Mesenchymal stem cell (in vitro differentiated cells and primary cell): ENCODE data around the gene FCHSD1.

Source experiments
- DNase-seq: peaks from one replicate; pipeline ENCODE4 v3.0.0-alpha.2; 2013
- H2AFZ ChIP-seq: one replicate; pipeline ENCODE4 v1.6.1; 2013; ENCODE audit warnings: low read depth, mild to moderate bottlenecking, control low read depth, inconsistent platforms, low read length, moderate library complexity
- H2AK5ac ChIP-seq: 2 replicates; pipeline ENCODE4 v1.6.1; 2013; ENCODE audit warnings: low read length, moderate library complexity, mild to moderate bottlenecking, inconsistent platforms; ENCODE audit not compliant: severe bottlenecking
- H2BK120ac ChIP-seq: one replicate; pipeline ENCODE4 v1.6.1; 2013; ENCODE audit warnings: low read depth, mild to moderate bottlenecking, inconsistent platforms, low read length, moderate library complexity
- H2BK12ac ChIP-seq, 2 experiments: one replicate each; pipeline ENCODE4 v1.6.1; 2013; ENCODE audit warnings: inconsistent platforms in 2 of 2, low read length in 2 of 2, mild to moderate bottlenecking in 2 of 2, moderate library complexity in 2 of 2, control low read depth in 1 of 2
- H2BK15ac ChIP-seq: one replicate; pipeline ENCODE4 v1.6.1; 2013; ENCODE audit warnings: mild to moderate bottlenecking, low read depth, inconsistent platforms; ENCODE audit not compliant: poor library complexity, severe bottlenecking
- H2BK5ac ChIP-seq: 2 replicates; pipeline ENCODE4 v1.6.1; 2013; ENCODE audit warnings: low read depth, mild to moderate bottlenecking, low read length, control low read depth, inconsistent platforms; ENCODE audit not compliant: poor library complexity, severe bottlenecking
- H3K14ac ChIP-seq, 2 experiments: one replicate each; pipeline ENCODE4 v1.6.1; 2013; ENCODE audit warnings: inconsistent platforms in 2 of 2, low read length in 2 of 2, control low read depth in 1 of 2, mild to moderate bottlenecking in 1 of 2, moderate library complexity in 1 of 2
- H3K18ac ChIP-seq, 2 experiments: one replicate each; pipeline ENCODE4 v1.6.1; 2013; ENCODE audit warnings: inconsistent platforms in 2 of 2, low read length in 2 of 2, control low read depth in 1 of 2, low read depth in 1 of 2, mild to moderate bottlenecking in 1 of 2
- H3K23ac ChIP-seq, 2 experiments: one replicate each; pipeline ENCODE4 v1.6.1; 2013; ENCODE audit warnings: inconsistent platforms in 2 of 2, low read length in 2 of 2, mild to moderate bottlenecking in 2 of 2, moderate library complexity in 2 of 2, control low read depth in 1 of 2
- H3K27ac ChIP-seq: 2 replicates; pipeline ENCODE4 v1.5.1; 2013; ENCODE audit warnings: mild to moderate bottlenecking, moderate library complexity, low read length, control low read depth, inconsistent platforms; ENCODE audit not compliant: poor library complexity, severe bottlenecking
- H3K27me3 ChIP-seq, 2 experiments: 2 replicates each; pipeline versions ENCODE4 v1.6.1 to v1.7.0; 2013; ENCODE audit warnings: low read length in 2 of 2, mild to moderate bottlenecking in 2 of 2, moderate library complexity in 2 of 2, control low read depth in 1 of 2, inconsistent platforms in 1 of 2; ENCODE audit not compliant: control insufficient read depth in 1 of 2, insufficient read depth in 1 of 2
- H3K36me3 ChIP-seq, 2 experiments: 2 replicates each; pipeline versions ENCODE4 v1.6.1 to v1.7.0; 2013; ENCODE audit warnings: low read length in 2 of 2, control low read depth in 1 of 2, inconsistent platforms in 1 of 2, low read depth in 1 of 2, mild to moderate bottlenecking in 1 of 2; ENCODE audit not compliant: insufficient read depth in 2 of 2, control insufficient read depth in 1 of 2
- H3K4ac ChIP-seq, 2 experiments: one replicate each; pipeline ENCODE4 v1.6.1; 2013; ENCODE audit warnings: inconsistent platforms in 2 of 2, low read length in 2 of 2, mild to moderate bottlenecking in 2 of 2, moderate library complexity in 2 of 2, control low read depth in 1 of 2, low read depth in 1 of 2
- H3K4me1 ChIP-seq: 2 replicates; pipeline ENCODE4 v1.6.1; 2013; ENCODE audit warnings: low read depth, low read length, control low read depth; ENCODE audit not compliant: control insufficient read depth, insufficient read depth
- H3K4me2 ChIP-seq: 2 replicates; pipeline ENCODE4 v1.6.1; 2013; ENCODE audit warnings: low read length, mild to moderate bottlenecking, inconsistent platforms; ENCODE audit not compliant: poor library complexity, severe bottlenecking
- H3K4me3 ChIP-seq, 2 experiments: 2 replicates each; pipeline versions ENCODE4 v1.5.1 to v1.7.0; 2013; ENCODE audit warnings: low read length in 2 of 2, mild to moderate bottlenecking in 2 of 2, control low read depth in 1 of 2, low read depth in 1 of 2; ENCODE audit not compliant: insufficient read depth in 1 of 2
- H3K79me1 ChIP-seq: replicated peaks from 2 replicates; pipeline ENCODE4 v1.6.1; 2013; ENCODE audit warnings: mild to moderate bottlenecking, control low read depth, low read length, inconsistent platforms; ENCODE audit not compliant: poor library complexity, severe bottlenecking
- H3K9ac ChIP-seq: 2 replicates; pipeline ENCODE4 v1.7.0; 2013; ENCODE audit warnings: mild to moderate bottlenecking, low read length, moderate library complexity
- H3K9me3 ChIP-seq: 2 replicates; pipeline ENCODE4 v1.7.0; 2013; ENCODE audit warnings: mild to moderate bottlenecking, low read length; ENCODE audit not compliant: control insufficient read depth
- H4K8ac ChIP-seq: one replicate; pipeline ENCODE4 v1.6.1; 2013; ENCODE audit warnings: inconsistent platforms, mild to moderate bottlenecking, low read length, moderate library complexity
- H4K91ac ChIP-seq: one replicate; pipeline ENCODE4 v1.6.1; 2013; ENCODE audit warnings: mild to moderate bottlenecking, low read length, inconsistent platforms
- WGBS: methylation state at CpG from one replicate; pipeline ENCODE4 v1.1.7; 2013; ENCODE audit warnings: mixed read lengths; 5-methylcytosine and 5-hydroxymethylcytosine counted together

FCHSD1 gene

GRCh38 chr5:141677415-141677814, 26.2 kb upstream of the FCHSD1 start:
- no peaks in the 10 kb centered on the region for H3K9me3 ChIP-seq
- no peak overlapping the region for H3K4me3 ChIP-seq
- no peak overlapping the region for H2AFZ ChIP-seq
- H3K18ac ChIP-seq, result no peak overlapping the region
- H3K4me2 ChIP-seq, result no peak overlapping the region
- H3K27me3 ChIP-seq, result no peaks in the 10 kb centered on the region
- no peak overlapping the region for H2BK12ac ChIP-seq
- no peak overlapping the region for H4K91ac ChIP-seq
- H2BK120ac ChIP-seq, result no peak overlapping the region
- DNase-seq, result no peak
- no peak overlapping the region for H3K4ac ChIP-seq
- H3K36me3 ChIP-seq, result peaks cover 27 to 33% of the 10 kb centered on the region in 2 experiments
- H2AK5ac ChIP-seq, result no peak overlapping the region
- H3K23ac ChIP-seq, result no peak overlapping the region
- no peak overlapping the region for H3K27ac ChIP-seq
- no peak overlapping the region for H4K8ac ChIP-seq
- H2BK5ac ChIP-seq, result no peak overlapping the region
- H3K14ac ChIP-seq, result no peak overlapping the region
- peaks cover 17% of the 10 kb centered on the region for H3K79me1 ChIP-seq
- peaks cover 27% of the 10 kb centered on the region for H3K4me1 ChIP-seq
- no peak overlapping the region for H2BK15ac ChIP-seq
- no peak overlapping the region for H3K9ac ChIP-seq

- Histone ChIP-seq H2BK12ac (no peak overlapping the region), H4K8ac (no peak overlapping the region), H3K4me3 (no peak overlapping the region), H3K23ac (no peak overlapping the region), H3K18ac (no peak overlapping the region), H3K79me1 (peaks cover 17% of the 10 kb centered on the region), H3K4me2 (no peak overlapping the region), H3K9me3 (no peaks in the 10 kb centered on the region), H3K4me1 (peaks cover 9% of the 10 kb centered on the region), H2AK5ac (no peak overlapping the region), H2BK120ac (no peak overlapping the region), H3K27ac (no peak overlapping the region), H3K4ac (no peak overlapping the region), H2AFZ (no peak overlapping the region), H3K9ac (no peak overlapping the region), H3K27me3 (no peaks in the 10 kb centered on the region), H4K91ac (no peak overlapping the region), H2BK5ac (no peak overlapping the region), H3K14ac (no peak overlapping the region), H2BK15ac (no peak overlapping the region), H3K36me3 (peaks cover 39 to 51% of the 10 kb centered on the region in 2 experiments)
- no peak for DNase-seq
- 98% methylated on average over 4 of the region's 4 CpGs for whole genome bisulfite sequencing
Measured at GRCh38 chr5:141675672-141676071, 24.5 kb upstream of the FCHSD1 start.

GRCh38 chr5:141674747-141675146, 23.5 kb upstream of the FCHSD1 start:
- no peak overlapping the region for H2BK15ac ChIP-seq
- peaks cover 39 to 53% of the 10 kb centered on the region in 2 experiments for H3K36me3 ChIP-seq
- H3K79me1 ChIP-seq, result peaks cover 10% of the 10 kb centered on the region
- no peak overlapping the region for H2AFZ ChIP-seq
- H2AK5ac ChIP-seq, result no peak overlapping the region
- no peak overlapping the region for H3K23ac ChIP-seq
- H4K91ac ChIP-seq, result no peak overlapping the region
- no peaks in the 10 kb centered on the region for H3K27me3 ChIP-seq
- no peak overlapping the region for H3K4ac ChIP-seq
- no peak overlapping the region for H2BK120ac ChIP-seq
- WGBS, result 68% methylated on average over 5 of the region's 5 CpGs
- no peak overlapping the region for H3K27ac ChIP-seq
- H3K14ac ChIP-seq, result no peak overlapping the region
- no peaks in the 10 kb centered on the region for H3K9me3 ChIP-seq
- no peak overlapping the region for H3K18ac ChIP-seq
- DNase-seq, result no peak
- H2BK5ac ChIP-seq, result no peak overlapping the region
- no peak overlapping the region for H3K4me3 ChIP-seq
- H4K8ac ChIP-seq, result no peak overlapping the region
- no peaks in the 10 kb centered on the region for H3K4me1 ChIP-seq
- H3K9ac ChIP-seq, result no peak overlapping the region
- no peak overlapping the region for H2BK12ac ChIP-seq
- no peak overlapping the region for H3K4me2 ChIP-seq

GRCh38 chr5:141672841-141673813, 21.9 kb upstream of the FCHSD1 start:
- H3K4me2 ChIP-seq, result no peak overlapping the region
- 97% methylated on average over 10 of the region's 19 CpGs for WGBS
- H2BK120ac ChIP-seq, result no peak overlapping the region

More at GRCh38 chr5:141672841-141673813, 21.9 kb upstream of the FCHSD1 start:
- H3K4me1 ChIP-seq, result no peaks in the 10 kb centered on the region
- no peak overlapping the region for H3K27ac ChIP-seq
- no peaks in the 10 kb centered on the region for H3K27me3 ChIP-seq
- peaks cover 32 to 53% of the 10 kb centered on the region in 2 experiments for H3K36me3 ChIP-seq
- no peak overlapping the region for H2BK5ac ChIP-seq
- no peak for DNase-seq
- H3K18ac ChIP-seq, result no peak overlapping the region
- H2BK12ac ChIP-seq, result no peak overlapping the region
- H3K4ac ChIP-seq, result no peak overlapping the region
- no peak overlapping the region for H3K9ac ChIP-seq
- H2BK15ac ChIP-seq, result no peak overlapping the region
- no peaks in the 10 kb centered on the region for H3K9me3 ChIP-seq
- no peak overlapping the region for H4K8ac ChIP-seq
- no peak overlapping the region for H4K91ac ChIP-seq
- no peak overlapping the region for H2AK5ac ChIP-seq
- H3K4me3 ChIP-seq, result no peak overlapping the region
- H3K79me1 ChIP-seq, result peaks cover 2% of the 10 kb centered on the region
- no peak overlapping the region for H3K14ac ChIP-seq
- no peak overlapping the region for H3K23ac ChIP-seq
- H2AFZ ChIP-seq, result no peak overlapping the region
